ENCODE data around the gene GDPD4.

GDPD4 gene

GRCh38 chr11:77203901-77204753 lies 97.4 kb downstream of the GDPD4 start:
- DNase-seq: no peak

- DNase-seq: no peak
These were observed 98.3 kb downstream of the GDPD4 start for GRCh38 chr11:77202941-77203900.

GRCh38 chr11:77201991-77202841 lies 99.3 kb downstream of the GDPD4 start:
- no peak for DNase-seq

- DNase-seq: no peak
These were observed 100.1 kb downstream of the GDPD4 start for GRCh38 chr11:77201370-77201769.

- no peak for DNase-seq
These were observed 100.9 kb downstream of the GDPD4 start for GRCh38 chr11:77200351-77201268.

- DNase-seq: no peak
These were observed 102.2 kb downstream of the GDPD4 start for GRCh38 chr11:77199137-77199745.

- no peak for DNase-seq
These were observed 103.0 kb downstream of the GDPD4 start for GRCh38 chr11:77198440-77198849.

GRCh38 chr11:77197626-77198320 lies 103.7 kb downstream of the GDPD4 start:
- DNase-seq: no peak

- DNase-seq: no peak
These were observed 104.5 kb downstream of the GDPD4 start for GRCh38 chr11:77196961-77197360.

- DNase-seq: no peak
These were observed 106.3 kb downstream of the GDPD4 start for GRCh38 chr11:77195071-77195755.

GRCh38 chr11:77193911-77194830 lies 107.3 kb downstream of the GDPD4 start:
- no peak for DNase-seq

- no peak for DNase-seq
These were observed 108.3 kb downstream of the GDPD4 start for GRCh38 chr11:77193167-77193566.

GRCh38 chr11:77191823-77192495 lies 109.5 kb downstream of the GDPD4 start:
- peak; percentile 22 for DNase-seq

- DNase-seq: no peak
These were observed 110.1 kb downstream of the GDPD4 start for GRCh38 chr11:77191429-77191822.

GRCh38 chr11:77190331-77191075 lies 111.0 kb downstream of the GDPD4 start:
- DNase-seq: no peak

GRCh38 chr11:77189588-77190210 lies 111.8 kb downstream of the GDPD4 start:
- no peak for DNase-seq

Measured in effector CD4-positive, alpha-beta T cell (primary cell).